K562 (cell line): ENCODE results near the gene RERE. TPM values are rescaled to one million over a fixed set of nuclear protein-coding genes. Genes with fewer than 3 reads are reported as not detected.

Experiments used
- DPF2 ChIP-seq: fragments of 450-650 bp; IDR thresholded peaks from 2 replicates; pipeline ENCODE4 v1.6.1; 2016
- E2F8 ChIP-seq: fragments of 450-650 bp; IDR thresholded peaks from 2 replicates; pipeline ENCODE4 v1.7.1; 2018; ENCODE audit warnings: mild to moderate bottlenecking, low read depth; ENCODE audit not compliant: partially characterized antibody
- FOXK2 ChIP-seq, 2 experiments: fragments of 450-650 bp; IDR thresholded peaks in 1 of 2; conservative IDR thresholded peaks in 1 of 2; 2 replicates each; pipeline ENCODE4 v1.6.1; 2016; ENCODE audit warnings: low read depth in 2 of 2, mild to moderate bottlenecking in 1 of 2
- HMG20A ChIP-seq: fragments of 450-650 bp; formaldehyde crosslinking; conservative IDR thresholded peaks from 2 replicates; pipeline ENCODE4 v1.4.0; 2020; ENCODE audit warnings: mild to moderate bottlenecking, mixed read lengths
- KHSRP ChIP-seq: fragments of 450-650 bp; IDR thresholded peaks from 2 replicates; pipeline ENCODE4 v1.6.1; 2017
- LEF1 ChIP-seq: fragments of 450-650 bp; IDR thresholded peaks from 2 replicates; pipeline ENCODE4 v1.6.1; 2016; ENCODE audit warnings: mild to moderate bottlenecking
- MEIS2 ChIP-seq: fragments of 450-650 bp; IDR thresholded peaks from 2 replicates; pipeline ENCODE4 v1.6.1; 2014; ENCODE audit warnings: mild to moderate bottlenecking; ENCODE audit not compliant: partially characterized antibody
- NKRF ChIP-seq: fragments of 450-650 bp; IDR thresholded peaks from 2 replicates; pipeline ENCODE4 v1.6.1; 2016; ENCODE audit warnings: borderline replicate concordance
- RFX1 ChIP-seq: fragments of 450-650 bp; IDR thresholded peaks from 2 replicates; pipeline ENCODE4 v1.6.1; 2016; ENCODE audit warnings: mild to moderate bottlenecking, moderate library complexity
- RNF2 ChIP-seq: sonication (generic); IDR thresholded peaks from 2 replicates; pipeline ENCODE4 v1.6.1; 2016
- SAP30 ChIP-seq: fragments of 200-600 bp; sonication (generic); IDR thresholded peaks from 2 replicates; pipeline ENCODE4 v1.6.1; 2012; ENCODE audit warnings: borderline replicate concordance, low read depth, mild to moderate bottlenecking, moderate library complexity, low read length, control low read depth, inconsistent platforms; ENCODE audit not compliant: insufficient read depth, poor library complexity, severe bottlenecking
- TAF7 ChIP-seq: fragments of 450-650 bp; IDR thresholded peaks from 2 replicates; pipeline ENCODE4 v1.6.1; 2016; ENCODE audit warnings: missing genetic modification characterization, missing compliant biosample characterization
- ZBTB40 ChIP-seq, 2 experiments: fragments of 450-650 bp in 1 of 2; sonication (generic) in 1 of 2; formaldehyde crosslinking in 1 of 2; IDR thresholded peaks; 2 replicates each; pipeline versions ENCODE4 v1.7.1 to v1.9.0; 2016 to 2022; ENCODE audit warnings: inconsistent platforms in 1 of 2, mild to moderate bottlenecking in 1 of 2, missing genetic modification reagents in 1 of 2
- ZNF224 ChIP-seq: sonication (generic); formaldehyde crosslinking; IDR thresholded peaks from 2 replicates; pipeline ENCODE4 v1.8.0; 2022; ENCODE audit warnings: mild to moderate bottlenecking, missing genetic modification reagents
- polyA plus RNA-seq, 8 experiments: library from polyadenylated mRNA; depleted of rRNA in 4 of 8; stranded (reverse) in 5 of 8; unstranded in 3 of 8; fragments of >200 nt; fragmentation: Nextera tagmentation in 2 of 8; fragmentation: Illumina TruSeq in 1 of 8; extraction: Ambion mirVana in 2 of 8; extraction: Trizol in 1 of 8; gene quantifications; 2 replicates each; pipeline versions ENCODE4 v1.2.1 to v1.2.3, GENCODE V29; 2011 to 2014; ENCODE audit warnings: inconsistent platforms in 1 of 8, missing spikeins in 1 of 8
- total RNA-seq, 7 experiments: library from RNA; depleted of rRNA in 6 of 7; stranded (reverse); fragments of >200 nt in 6 of 7; fragmentation: Illumina TruSeq in 2 of 7; extraction: Trizol in 2 of 7; gene quantifications; 2 replicates each; pipeline versions ENCODE4 v1.2.1 to v1.2.3, GENCODE V29; 2011 to 2021; ENCODE audit warnings: low replicate concordance in 1 of 7

RERE gene
- total and polyA plus RNA-seq, 9 of the 15 experiments (the other 6 are each of a cell fraction or from before 2014, with no cell fraction given): 3.0 to 51.5 (median 13.4) TPM

- peak; percentile 48; the same call in 1 of the 2 replicates for TF ChIP-seq ZBTB40 (IDR thresholded peaks at IDR 0.05)
- TF ChIP-seq ZBTB40 (CRISPR knock-in tag; IDR thresholded peaks at IDR 0.05): no peak
- TF ChIP-seq FOXK2 (conservative IDR thresholded peaks at IDR 0.05 in 1 of 2, IDR thresholded peaks at IDR 0.05 in 1 of 2; ENCODE audit: low read depth in 2 of 2): 0 out of 4 replicates have a peak, but pooled peaks of 1 of the 2 experiments have one; percentile 33
- 0 out of 2 replicates have a peak, but pooled peaks have one; percentile 2 for TF ChIP-seq RFX1
- TF ChIP-seq ZNF224: no peak
- TF ChIP-seq MEIS2: peak; percentile 7
- TF ChIP-seq SAP30: no peak
- TF ChIP-seq DPF2: peak; percentile 47; the same call in 1 of the 2 replicates
- TF ChIP-seq HMG20A: no peak
- peak; percentile 59; the same call in 1 of the 2 replicates for TF ChIP-seq LEF1
- TF ChIP-seq TAF7: no peak
- TF ChIP-seq KHSRP: no peak
- 0 out of 2 replicates have a peak, but pooled peaks have one; percentile 47 for TF ChIP-seq NKRF
- TF ChIP-seq RNF2: no peak
- TF ChIP-seq E2F8: peak; percentile 23
These were observed 910 bp upstream of the RERE start (continued) for GRCh38 chr1:8818325-8818775.
